SK-N-SH treated with all-trans-retinoic acid at 6 μM for 48 hours (cell line): ENCODE data around the gene NEGR1.

Experiments used
- ARNTL ChIP-seq: fragments of 450-650 bp; formaldehyde crosslinking; IDR thresholded peaks from 2 replicates; pipeline ENCODE4 v1.5.0; 2020; ENCODE audit warnings: low read depth, mild to moderate bottlenecking, moderate library complexity, borderline replicate concordance
- TF ChIP-seq, protein P1 (sequence below): fragments of 250-450 bp; sonication (Bioruptor Pico); IDR thresholded peaks from 2 replicates; pipeline ENCODE4 v1.5.1; 2021; ENCODE audit warnings: mild to moderate bottlenecking, moderate library complexity

DNA sequence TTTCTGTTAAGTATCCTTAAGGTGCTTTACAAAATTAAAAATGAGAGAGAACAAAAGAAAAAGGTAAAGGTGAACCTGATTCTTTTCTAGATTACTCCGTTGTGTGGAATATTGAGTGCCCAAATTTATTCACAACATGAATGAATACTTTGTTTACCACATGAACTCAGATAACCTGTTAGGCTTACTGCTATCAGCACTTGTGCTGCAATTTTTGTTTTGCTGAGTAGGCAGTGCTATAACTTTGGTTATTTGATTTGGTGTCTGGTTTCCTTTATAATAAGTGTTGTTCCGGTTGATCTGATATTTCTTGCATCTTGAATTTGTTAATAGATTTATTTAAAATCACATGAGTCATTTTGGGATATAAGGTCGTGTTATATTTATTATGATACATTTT is 195.9 kb downstream of the NEGR1 start:
- no peak for TF ChIP-seq ARNTL (CRISPR knock-in tag)
- TF ChIP-seq, protein P1, sequence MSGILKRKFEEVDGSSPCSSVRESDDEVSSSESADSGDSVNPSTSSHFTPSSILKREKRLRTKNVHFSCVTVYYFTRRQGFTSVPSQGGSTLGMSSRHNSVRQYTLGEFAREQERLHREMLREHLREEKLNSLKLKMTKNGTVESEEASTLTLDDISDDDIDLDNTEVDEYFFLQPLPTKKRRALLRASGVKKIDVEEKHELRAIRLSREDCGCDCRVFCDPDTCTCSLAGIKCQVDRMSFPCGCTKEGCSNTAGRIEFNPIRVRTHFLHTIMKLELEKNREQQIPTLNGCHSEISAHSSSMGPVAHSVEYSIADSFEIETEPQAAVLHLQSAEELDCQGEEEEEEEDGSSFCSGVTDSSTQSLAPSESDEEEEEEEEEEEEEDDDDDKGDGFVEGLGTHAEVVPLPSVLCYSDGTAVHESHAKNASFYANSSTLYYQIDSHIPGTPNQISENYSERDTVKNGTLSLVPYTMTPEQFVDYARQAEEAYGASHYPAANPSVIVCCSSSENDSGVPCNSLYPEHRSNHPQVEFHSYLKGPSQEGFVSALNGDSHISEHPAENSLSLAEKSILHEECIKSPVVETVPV, result no peak
